GM12865 (cell line): Measurements from ENCODE around the gene CEP126.
A peak's percentile ranks its signal among the peaks of the same experiment; 100 is the strongest.

Experiments
- DNase-seq: peaks from one replicate; pipeline ENCODE4 v3.0.0; 2010; ENCODE audit warnings: low read depth
- H3K4me3 ChIP-seq: 2 replicates; pipeline ENCODE4 v1.5.1; 2011; ENCODE audit warnings: mild to moderate bottlenecking, low read depth, low read length, control low read depth
- TF ChIP-seq, protein P1 (sequence below): IDR thresholded peaks from 2 replicates; pipeline ENCODE4 v1.5.1; 2011; ENCODE audit warnings: low read length, control low read depth, low read depth, inconsistent platforms; ENCODE audit not compliant: insufficient read depth; ENCODE audit errors: missing control alignments

The CEP126 gene

GRCh38 chr11:102006835-102007566 lies 92.2 kb downstream of the CEP126 start:
- TF ChIP-seq, protein P1, sequence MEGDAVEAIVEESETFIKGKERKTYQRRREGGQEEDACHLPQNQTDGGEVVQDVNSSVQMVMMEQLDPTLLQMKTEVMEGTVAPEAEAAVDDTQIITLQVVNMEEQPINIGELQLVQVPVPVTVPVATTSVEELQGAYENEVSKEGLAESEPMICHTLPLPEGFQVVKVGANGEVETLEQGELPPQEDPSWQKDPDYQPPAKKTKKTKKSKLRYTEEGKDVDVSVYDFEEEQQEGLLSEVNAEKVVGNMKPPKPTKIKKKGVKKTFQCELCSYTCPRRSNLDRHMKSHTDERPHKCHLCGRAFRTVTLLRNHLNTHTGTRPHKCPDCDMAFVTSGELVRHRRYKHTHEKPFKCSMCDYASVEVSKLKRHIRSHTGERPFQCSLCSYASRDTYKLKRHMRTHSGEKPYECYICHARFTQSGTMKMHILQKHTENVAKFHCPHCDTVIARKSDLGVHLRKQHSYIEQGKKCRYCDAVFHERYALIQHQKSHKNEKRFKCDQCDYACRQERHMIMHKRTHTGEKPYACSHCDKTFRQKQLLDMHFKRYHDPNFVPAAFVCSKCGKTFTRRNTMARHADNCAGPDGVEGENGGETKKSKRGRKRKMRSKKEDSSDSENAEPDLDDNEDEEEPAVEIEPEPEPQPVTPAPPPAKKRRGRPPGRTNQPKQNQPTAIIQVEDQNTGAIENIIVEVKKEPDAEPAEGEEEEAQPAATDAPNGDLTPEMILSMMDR = no peak
- DNase-seq = no peak
- H3K4me3 ChIP-seq = no peak overlapping the region

DNA sequence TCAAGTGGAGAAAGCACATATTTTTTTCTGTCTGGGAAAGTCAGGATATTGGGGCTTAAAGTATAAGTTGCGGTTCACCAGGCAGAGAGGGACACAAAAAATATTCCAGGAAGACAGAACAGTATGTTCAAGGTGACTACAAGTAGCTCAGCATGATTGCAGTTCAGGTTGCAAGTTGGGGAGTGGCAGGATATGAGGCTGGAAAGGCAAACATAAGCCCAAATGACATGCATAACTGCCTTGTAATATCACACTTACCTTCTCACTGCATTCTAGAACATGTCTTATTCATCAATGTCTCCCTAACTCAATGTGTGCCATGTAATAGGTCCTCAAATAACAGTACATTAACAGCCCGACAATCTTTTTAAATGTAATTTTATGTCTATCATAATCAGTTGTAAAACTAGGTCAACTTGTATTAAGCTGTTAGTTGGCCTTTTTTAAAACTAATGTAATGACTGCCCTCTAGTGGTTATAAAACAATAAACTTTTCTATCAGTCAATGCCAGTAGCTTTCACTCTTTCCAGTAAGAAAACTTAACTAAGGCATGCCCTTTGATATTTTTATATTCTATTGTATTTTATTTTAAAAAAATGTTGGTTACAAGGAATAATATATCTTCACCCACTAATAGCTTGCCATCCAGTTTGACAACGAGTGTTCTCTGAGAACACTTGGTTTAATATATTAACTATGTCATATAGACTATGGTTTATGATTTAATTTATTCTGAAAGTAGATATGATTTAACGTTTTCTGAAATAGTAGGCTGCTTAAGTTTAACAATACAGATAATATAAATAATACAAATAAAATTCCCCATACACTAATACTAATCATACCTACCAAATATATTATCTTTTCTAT lies 93.0 kb downstream of the CEP126 start:
- peak; percentile 23 for DNase-seq
- no peak overlapping the region for H3K4me3 ChIP-seq

DNA sequence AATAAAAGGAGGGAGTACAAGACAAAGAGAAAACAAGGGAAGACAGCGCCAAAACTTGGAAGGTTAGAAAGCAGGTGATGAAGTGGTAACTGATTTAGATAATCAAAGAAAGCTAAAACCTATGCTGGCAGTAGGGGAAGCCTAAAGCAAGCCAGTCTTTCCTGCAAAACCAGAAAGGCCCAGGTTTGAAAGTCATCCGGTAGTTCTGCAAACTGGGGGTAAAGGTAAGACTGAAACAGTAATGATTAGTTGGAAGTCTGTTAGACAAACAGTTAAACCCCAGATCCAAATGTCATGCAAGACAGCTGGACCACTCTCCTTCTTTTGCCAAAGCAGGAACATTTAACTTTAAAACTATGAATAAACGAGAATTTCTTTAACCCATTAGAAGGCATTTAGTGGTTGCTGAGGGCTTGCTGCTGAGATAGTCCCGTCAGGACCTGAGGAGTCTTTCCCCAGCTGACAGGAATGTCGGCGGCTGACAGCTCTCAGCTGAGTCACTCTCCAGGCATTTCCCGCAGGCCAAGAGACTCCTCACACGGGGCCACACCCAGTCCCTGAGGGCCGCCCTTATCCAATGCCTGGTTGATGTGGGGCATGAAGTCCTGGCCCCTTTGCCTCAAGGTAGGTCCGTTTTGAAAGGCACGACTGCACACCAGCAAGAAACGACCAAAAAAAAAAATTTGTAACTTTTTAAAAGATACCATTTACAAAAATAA lies 96.1 kb downstream of the CEP126 start:
- no peak for DNase-seq
- TF ChIP-seq, protein P1 = no peak
- H3K4me3 ChIP-seq = no peak overlapping the region

More for the DNA sequence above, 93.0 kb downstream of the CEP126 start:
- TF ChIP-seq, protein P1 = peak; percentile 23

- H3K4me3 ChIP-seq = no peak overlapping the region
- TF ChIP-seq, protein P1 = no peak
- DNase-seq = no peak
Measured at GRCh38 chr11:102012946-102013345, 98.1 kb downstream of the CEP126 start.

DNA sequence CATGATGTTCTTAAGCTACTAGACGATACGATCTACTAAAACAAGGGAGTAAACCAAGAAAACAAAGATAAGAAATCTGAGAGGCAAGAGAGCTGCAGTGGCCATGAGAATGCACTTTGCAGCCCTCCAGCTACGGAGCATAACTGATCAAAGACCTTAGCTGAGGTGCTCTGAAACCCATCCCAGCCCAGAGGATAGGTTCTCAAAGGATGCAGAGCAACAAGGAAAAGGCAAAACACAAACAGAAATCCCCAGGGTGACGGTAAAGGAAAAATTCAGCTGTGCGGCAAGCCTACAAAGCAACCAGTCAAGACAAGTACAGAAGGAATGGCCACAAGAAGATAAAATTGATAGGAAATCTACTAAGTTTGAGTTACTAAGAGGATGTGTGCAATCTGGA lies 99.9 kb downstream of the CEP126 start:
- no peak for DNase-seq
- TF ChIP-seq, protein P1 = no peak
- no peak overlapping the region for H3K4me3 ChIP-seq

DNA sequence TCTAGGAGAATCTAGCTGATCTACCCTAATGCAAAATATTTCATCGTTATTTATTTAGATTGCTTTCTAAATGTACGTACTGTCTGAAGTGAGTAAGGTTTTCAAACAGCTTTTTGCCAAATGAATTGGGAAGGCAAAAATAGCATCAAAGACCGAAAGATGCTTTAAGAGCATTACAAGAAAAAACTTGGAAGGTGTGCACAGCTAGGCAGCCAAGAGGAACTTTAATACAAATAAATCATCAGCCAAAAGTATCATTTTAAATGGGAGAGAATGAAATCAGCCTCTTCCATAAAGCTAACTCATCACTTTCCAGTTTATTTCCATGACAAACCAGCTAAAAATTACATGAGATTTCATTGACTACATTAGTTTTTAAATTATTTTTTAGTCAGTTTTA lies 102.2 kb downstream of the CEP126 start:
- no peak overlapping the region for H3K4me3 ChIP-seq
- TF ChIP-seq, protein P1 = no peak
- no peak for DNase-seq
